GM12878 (cell line): Measurements from ENCODE around the gene CILP2. TPM values are rescaled to one million over a fixed set of nuclear protein-coding genes. Genes with fewer than 3 reads are reported as not detected.
A peak's percentile ranks its signal among the peaks of the same experiment; 100 is the strongest.

Source experiments
- ATAC-seq: fragments of 200-7000 bp; cut with Tn5 transposase; 3 replicates; pipeline ENCODE4 v1.9.1; 2020; ENCODE audit warnings: mild to moderate bottlenecking, moderate library complexity
- BruUV-seq: library from RNA; stranded (reverse); fragments of 400-500 nt; replicated peaks from 2 replicates; lab custom pipeline; 2021; lab: Mats Ljungman, UMichigan
- CTCF ChIA-PET: fragments of 300-600 bp; sonication (Branson Sonifier 250); formaldehyde crosslinking; extraction: SDS; loops from one replicate; lab custom pipeline; 2021; ENCODE audit warnings: inconsistent platforms; lab: Yijun Ruan, JAX
- POLR2A ChIA-PET: fragments of 350-600 bp; formaldehyde crosslinking; extraction: SDS; loops from one replicate; lab custom pipeline; 2021; ENCODE audit warnings: inconsistent platforms; lab: Charles Lee
- RAD21 ChIA-PET: fragments of 300-600 bp; sonication (Branson Sonifier 250); formaldehyde crosslinking; loops from one replicate; lab custom pipeline; 2023; ENCODE audit warnings: antibody characterized with exemption; ENCODE audit not compliant: unreplicated experiment; lab: Charles Lee
- SMC1A ChIA-PET: fragments of 300-600 bp; sonication (Branson Sonifier 250); formaldehyde crosslinking; loops from one replicate; lab custom pipeline; 2023; ENCODE audit not compliant: unreplicated experiment, uncharacterized antibody; lab: Charles Lee
- DNase-seq: peaks from one replicate; pipeline ENCODE4 v3.0.0-alpha.2; 2011; ENCODE audit warnings: low read depth, low spot score
- FAIRE-seq: peaks from 3 replicates; lab custom pipeline; 2011; peaks lifted over from hg19 to GRCh38; lab: Jason Lieb, UNC
- H2AFZ ChIP-seq: 2 replicates; pipeline ENCODE4 v1.6.0; 2011; ENCODE audit warnings: low read depth, low read length, control low read depth; ENCODE audit not compliant: control insufficient read depth
- H3K27ac ChIP-seq: 2 replicates; pipeline ENCODE4 v1.5.1; 2011; ENCODE audit warnings: control low read depth; ENCODE audit not compliant: control insufficient read depth, insufficient read depth
- H3K27me3 ChIP-seq, 2 experiments: replicated peaks in 1 of 2; 2 replicates each; pipeline versions ENCODE4 v1.6.0 to v1.6.1; 2011; ENCODE audit warnings: low read length in 1 of 2; ENCODE audit not compliant: control insufficient read depth in 2 of 2, insufficient read depth in 2 of 2
- H3K36me3 ChIP-seq, 2 experiments: 2 replicates each; pipeline ENCODE4 v1.5.1; 2011; ENCODE audit warnings: low read length in 1 of 2; ENCODE audit not compliant: control insufficient read depth in 2 of 2, insufficient read depth in 2 of 2
- H3K4me1 ChIP-seq: 2 replicates; pipeline ENCODE4 v1.6.1; 2011; ENCODE audit warnings: mild to moderate bottlenecking, low read length, moderate library complexity, mixed read lengths; ENCODE audit not compliant: control insufficient read depth, insufficient read depth
- H3K4me2 ChIP-seq: 2 replicates; pipeline ENCODE4 v1.6.0; 2011; ENCODE audit warnings: control low read depth; ENCODE audit not compliant: control insufficient read depth, insufficient read depth
- H3K4me3 ChIP-seq: fragments of 200-600 bp; sonication (generic); 2 replicates; pipeline ENCODE4 v1.5.1; 2016
- H3K79me2 ChIP-seq: 2 replicates; pipeline ENCODE4 v1.6.0; 2011; ENCODE audit warnings: low read length; ENCODE audit not compliant: control insufficient read depth, insufficient read depth
- H3K9ac ChIP-seq: 2 replicates; pipeline ENCODE4 v1.8.0; 2011; ENCODE audit warnings: low read length, control low read depth, mixed read lengths; ENCODE audit not compliant: control insufficient read depth, insufficient read depth
- H3K9me3 ChIP-seq: replicated peaks from 3 replicates; pipeline ENCODE4 v1.5.1; 2011; ENCODE audit warnings: mild to moderate bottlenecking, low read length; ENCODE audit not compliant: control insufficient read depth, insufficient read depth
- H4K20me1 ChIP-seq: 2 replicates; pipeline ENCODE4 v1.6.0; 2011; ENCODE audit not compliant: control insufficient read depth, insufficient read depth
- POLR2AphosphoS5 ChIP-seq: IDR thresholded peaks from 2 replicates; pipeline ENCODE4 v1.6.1; 2011; ENCODE audit warnings: mild to moderate bottlenecking, low read length, inconsistent platforms
- POU2F2 ChIP-seq: IDR thresholded peaks from 3 replicates; pipeline ENCODE4 v1.6.1; 2011; ENCODE audit warnings: low read depth, mild to moderate bottlenecking, low read length, borderline replicate concordance
- RUNX3 ChIP-seq: IDR thresholded peaks from 2 replicates; pipeline ENCODE4 v1.6.1; 2012; ENCODE audit warnings: low read length, inconsistent platforms
- SP1 ChIP-seq: IDR thresholded peaks from one replicate; pipeline ENCODE4 v1.6.1; 2011; ENCODE audit warnings: low read depth, low read length
- TCF3 ChIP-seq: IDR thresholded peaks from 2 replicates; pipeline ENCODE4 v1.6.1; 2012; ENCODE audit warnings: low read depth, mild to moderate bottlenecking, low read length, borderline replicate concordance; ENCODE audit not compliant: insufficient read depth
- ZNF622 ChIP-seq: fragments of 450-650 bp; IDR thresholded peaks from 2 replicates; pipeline ENCODE4 v1.6.1; 2017; ENCODE audit warnings: mild to moderate bottlenecking, inconsistent platforms
- WGBS: methylation state at CpG from one replicate; pipeline ENCODE4 v1.1.6; 2016; ENCODE audit warnings: low lambda C conversion rate; ENCODE audit not compliant: insufficient replicate concordance, insufficient coverage; ENCODE audit errors: missing lambda C conversion rate; 5-methylcytosine and 5-hydroxymethylcytosine counted together
- in situ Hi-C: fragments of 300-500 bp; cut with MboI; formaldehyde crosslinking; loops from 9 replicates; pipeline ENCODE4 v1.14.3; 2018; ENCODE audit warnings: mixed read lengths
- intact Hi-C: fragments of 100-400 bp; cut with micrococcal nuclease; formaldehyde crosslinking; loops from one replicate; pipeline ENCODE4 v1.14.2; 2022; ENCODE audit not compliant: unreplicated experiment
- polyA plus RNA-seq, 11 experiments: library from polyadenylated mRNA; depleted of rRNA in 4 of 11; unstranded in 6 of 11; stranded (reverse) in 5 of 11; fragments of >200 nt; fragmentation: Nextera tagmentation in 4 of 11; fragmentation: Illumina TruSeq in 1 of 11; extraction: Ambion mirVana in 4 of 11; extraction: Trizol in 1 of 11; gene quantifications; 1 replicate in 1 of 11; 2 replicates in 10 of 11; pipeline versions ENCODE4 v1.2.1 to v1.2.3, GENCODE V29; 2011 to 2016; ENCODE audit warnings: inconsistent platforms in 2 of 11, missing spikeins in 2 of 11, low read depth in 1 of 11
- total RNA-seq, 4 experiments: library from RNA; depleted of rRNA in 3 of 4; stranded (reverse); fragments of >200 nt in 3 of 4; fragmentation: Illumina TruSeq in 1 of 4; extraction: Trizol in 1 of 4; gene quantifications; 2 replicates each; pipeline versions ENCODE4 v1.2.1 to v1.2.3, GENCODE V29; 2013 to 2021
- TF ChIP-seq, protein P1 (sequence below), 3 experiments: IDR thresholded peaks in 2 of 3; conservative IDR thresholded peaks in 1 of 3; 2 replicates each; pipeline ENCODE4 v1.5.1; 2011; ENCODE audit warnings: low read depth in 3 of 3, low read length in 3 of 3, mild to moderate bottlenecking in 3 of 3, control low read depth in 2 of 3, moderate library complexity in 2 of 3, inconsistent platforms in 1 of 3, mixed read lengths in 1 of 3; ENCODE audit not compliant: control insufficient read depth in 2 of 3, insufficient read depth in 1 of 3; ENCODE audit errors: extremely low read depth in 1 of 3

Gene CILP2
- total and polyA plus RNA-seq, 10 of the 15 experiments (the other 5 are each of a cell fraction or from before 2014, with no cell fraction given) = 0.05 to 0.08 (median 0.06) TPM; not detected in 6

DNA sequence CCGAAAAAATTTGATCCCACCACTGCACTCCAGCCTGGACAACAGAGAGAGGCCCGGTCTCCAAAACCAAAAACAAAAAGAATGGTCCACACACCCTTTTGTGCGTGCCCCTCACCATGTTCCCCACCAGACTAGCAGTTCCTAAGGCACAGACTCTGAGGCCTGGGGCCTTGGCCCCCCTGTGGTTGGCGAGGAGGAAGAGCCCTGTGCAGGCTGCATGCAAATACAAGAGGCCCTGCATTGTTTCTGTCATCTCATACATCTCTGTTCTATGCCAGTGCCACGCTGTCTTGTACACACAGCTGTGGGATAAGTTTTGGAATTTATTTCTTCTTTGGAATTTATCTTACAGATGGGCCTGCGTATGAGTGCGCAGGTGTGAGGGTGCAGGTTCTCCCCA, 14.0 kb upstream of the CILP2 start:
- no peaks in the 10 kb centered on the region for H3K27me3 ChIP-seq
- H2AFZ ChIP-seq = no peak overlapping the region
- no peak for DNase-seq
- ChIA-PET POLR2A (no interaction called here), CTCF (interaction anchor here (3.2 kb wide), 1 partner anchor 8 kb away, joined by 13 read pairs; no protein-coding TSS in a partner anchor), SMC1A (interaction anchor here (1.5 kb wide), 1 partner anchor 119 kb away, joined by 3 read pairs; the partner anchor contains the start of gene GATAD2A), RAD21 (no interaction called here)
- peaks cover 41% of the 10 kb centered on the region for H3K79me2 ChIP-seq
- peaks cover 9 to 26% of the 10 kb centered on the region in 2 experiments; a peak in 3 of 4 replicates for H3K36me3 ChIP-seq
- intact Hi-C loops = no loop called here
- in situ Hi-C loops = loop anchor here (10.0 kb wide), 1 partner anchor 251 kb away; no protein-coding TSS in a partner anchor
- peak overlapping the region; percentile 57 for H3K27ac ChIP-seq
- H3K9me3 ChIP-seq = peaks cover 2% of the 10 kb centered on the region; the same call in 1 of the 3 replicates
- TF ChIP-seq POU2F2 (peak; percentile 83; the same call in 2 of the 3 replicates), POLR2AphosphoS5 (0 out of 2 replicates have a peak, but pooled peaks have one; percentile 28), TCF3 (no peak), ZNF622 (no peak), RUNX3 (peak; percentile 44; the same call in 1 of the 2 replicates), SP1 (peak; percentile 24)
- TF ChIP-seq, protein P1, sequence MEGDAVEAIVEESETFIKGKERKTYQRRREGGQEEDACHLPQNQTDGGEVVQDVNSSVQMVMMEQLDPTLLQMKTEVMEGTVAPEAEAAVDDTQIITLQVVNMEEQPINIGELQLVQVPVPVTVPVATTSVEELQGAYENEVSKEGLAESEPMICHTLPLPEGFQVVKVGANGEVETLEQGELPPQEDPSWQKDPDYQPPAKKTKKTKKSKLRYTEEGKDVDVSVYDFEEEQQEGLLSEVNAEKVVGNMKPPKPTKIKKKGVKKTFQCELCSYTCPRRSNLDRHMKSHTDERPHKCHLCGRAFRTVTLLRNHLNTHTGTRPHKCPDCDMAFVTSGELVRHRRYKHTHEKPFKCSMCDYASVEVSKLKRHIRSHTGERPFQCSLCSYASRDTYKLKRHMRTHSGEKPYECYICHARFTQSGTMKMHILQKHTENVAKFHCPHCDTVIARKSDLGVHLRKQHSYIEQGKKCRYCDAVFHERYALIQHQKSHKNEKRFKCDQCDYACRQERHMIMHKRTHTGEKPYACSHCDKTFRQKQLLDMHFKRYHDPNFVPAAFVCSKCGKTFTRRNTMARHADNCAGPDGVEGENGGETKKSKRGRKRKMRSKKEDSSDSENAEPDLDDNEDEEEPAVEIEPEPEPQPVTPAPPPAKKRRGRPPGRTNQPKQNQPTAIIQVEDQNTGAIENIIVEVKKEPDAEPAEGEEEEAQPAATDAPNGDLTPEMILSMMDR (IDR thresholded peaks at IDR 0.05 in 2 of 3, conservative IDR thresholded peaks at IDR 0.05 in 1 of 3; ENCODE audit: control insufficient read depth in 2 of 3, extremely low read depth in 1 of 3, insufficient read depth in 1 of 3, low read depth in 3 of 3, low read length in 3 of 3) = 0 out of 6 replicates have a peak, but pooled peaks of 1 of the 3 experiments have one; percentile 21
- H3K9ac ChIP-seq = 0 out of 2 replicates have a peak overlapping the region, but pooled peaks have one; percentile 8
- peak overlapping the region; percentile 39 for H3K4me3 ChIP-seq
- ATAC-seq = peak; percentile 81
- 31% methylated on average over 7 of the region's 7 CpGs for WGBS
- H3K4me1 ChIP-seq = peaks cover 38% of the 10 kb centered on the region
- FAIRE-seq = peak; percentile 52
- H4K20me1 ChIP-seq = no peaks in the 10 kb centered on the region
- H3K4me2 ChIP-seq = peak overlapping the region; percentile 71
- no TSS peak for BruUV-seq
